Stimulated activated CD8-positive, alpha-beta memory T cell treated with anti-CD3 and anti-CD28 coated beads, Interleukin-15, amount 100 ng/mL, for 24 hours (primary cell): ENCODE measurements around the gene SH3BGRL3.
"Not testable (repeated sequence)": the region's sequence is repeated elsewhere in the genome, so short reads cannot be mapped to it uniquely, and the experiment has no call there.

Source experiments
- DNase-seq: peaks from one replicate; pipeline ENCODE4 v3.0.0-alpha.2; 2020; ENCODE audit warnings: low read depth

Gene SH3BGRL3

DNA sequence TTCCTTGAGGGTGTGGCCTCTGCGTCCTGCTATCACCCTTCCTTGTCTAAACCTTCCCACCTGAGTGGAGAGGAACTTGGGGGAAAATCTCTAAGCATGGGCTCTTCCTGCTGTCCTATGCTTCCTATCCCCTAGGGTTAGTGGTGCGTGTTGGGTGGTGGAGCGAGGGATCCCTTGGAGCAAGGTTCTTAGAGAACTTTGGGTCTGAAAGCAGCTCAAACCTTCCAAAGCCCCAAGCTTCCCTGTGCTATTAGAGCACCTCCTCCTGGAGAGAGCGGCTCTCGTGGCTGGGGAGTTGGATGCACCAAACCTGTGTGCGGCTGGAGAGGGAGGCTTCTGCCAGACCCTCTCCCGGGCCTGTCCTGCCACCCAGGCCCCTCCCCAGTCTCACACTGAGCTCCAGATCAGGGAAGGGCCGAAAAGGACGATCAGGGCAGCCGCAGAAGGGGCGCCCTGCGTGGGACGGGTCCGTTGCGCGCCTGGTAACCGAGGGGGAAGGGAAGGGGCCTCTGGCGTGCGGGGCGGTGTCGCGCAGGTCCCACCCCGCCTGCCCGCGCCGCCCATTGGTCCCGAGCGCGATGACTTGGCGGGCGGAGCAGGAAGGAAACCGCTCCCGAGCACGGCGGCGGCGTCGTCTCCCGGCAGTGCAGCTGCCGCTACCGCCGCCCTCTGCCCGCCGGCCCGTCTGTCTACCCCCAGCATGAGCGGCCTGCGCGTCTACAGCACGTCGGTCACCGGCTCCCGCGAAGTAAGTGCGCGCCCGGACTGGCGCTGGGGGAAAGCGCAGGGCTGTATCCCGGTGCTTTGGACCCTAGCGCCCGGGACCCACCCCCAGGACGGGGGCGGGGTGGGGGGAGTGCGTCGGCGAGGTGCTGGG is at the start of gene SH3BGRL3:
TSS of gene SH3BGRL3 (plus strand) at position 631 of the 877 bp plus-strand sequence. CDS start at position 701, 70 bp downstream.
- peak; percentile 62 for DNase-seq

DNA sequence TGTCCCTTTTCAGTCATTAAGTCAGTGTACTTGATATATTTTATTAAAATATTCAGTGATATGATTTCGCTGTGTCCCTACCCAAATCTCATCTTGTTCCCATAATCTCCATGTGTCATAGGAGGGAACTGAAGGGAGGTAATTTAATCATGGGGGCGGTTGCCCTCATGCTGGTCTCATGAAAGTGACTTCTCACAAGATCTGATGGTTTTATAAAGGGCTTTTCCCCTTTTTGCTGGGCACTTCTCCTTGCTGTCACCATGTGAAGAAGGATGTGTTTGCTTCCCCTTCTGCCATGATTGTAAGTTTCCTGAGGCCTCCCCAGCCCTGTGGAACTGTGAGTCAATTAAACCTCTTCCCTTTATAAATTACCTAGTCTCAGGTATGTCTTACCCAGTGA is 49.2 kb upstream of the SH3BGRL3 start:
- DNase-seq: not testable (repeated sequence)

DNA sequence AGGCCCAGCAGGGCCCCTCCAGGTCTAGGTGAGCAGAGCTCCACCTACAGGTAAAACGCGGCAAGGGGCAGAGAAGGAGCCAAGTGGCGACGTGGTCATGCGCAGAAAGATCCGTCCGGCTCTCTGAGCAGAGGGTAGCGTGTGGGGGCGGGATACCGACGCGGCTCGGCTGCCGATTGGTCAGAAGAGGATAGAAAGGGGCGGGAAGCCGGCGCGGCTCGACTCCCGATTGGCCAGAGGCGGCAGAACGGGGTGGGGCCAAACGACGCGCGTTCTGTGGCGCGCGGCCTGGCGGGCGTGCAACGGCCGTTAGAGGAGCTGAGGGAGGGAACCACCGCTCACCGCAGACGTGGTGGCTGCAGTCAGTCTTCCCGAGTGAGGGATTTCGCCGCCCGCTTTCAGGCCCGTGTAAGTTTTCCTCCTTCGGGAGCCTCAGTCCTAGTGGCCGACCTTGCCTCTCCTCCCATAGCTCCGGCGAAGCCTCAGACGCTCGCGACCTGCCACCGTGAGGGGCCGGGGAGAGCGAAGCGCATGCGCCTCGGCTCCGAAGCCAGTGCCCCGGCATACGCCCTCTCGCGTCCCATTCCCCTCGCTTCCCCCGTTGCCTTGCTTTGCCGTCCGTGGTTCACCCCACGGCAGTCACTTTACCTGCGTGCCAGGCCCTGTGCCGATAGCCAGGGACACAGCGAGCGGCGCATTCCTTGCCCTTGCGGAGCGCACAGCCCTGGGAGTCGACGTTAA is 45.8 kb upstream of the SH3BGRL3 start, which contains the start of gene CEP85:
TSS of gene CEP85 (plus strand) at position 298 of the 741 bp plus-strand sequence. CDS start 5,584 bp downstream, outside the sequence.
- peak; percentile 94 for DNase-seq

DNA sequence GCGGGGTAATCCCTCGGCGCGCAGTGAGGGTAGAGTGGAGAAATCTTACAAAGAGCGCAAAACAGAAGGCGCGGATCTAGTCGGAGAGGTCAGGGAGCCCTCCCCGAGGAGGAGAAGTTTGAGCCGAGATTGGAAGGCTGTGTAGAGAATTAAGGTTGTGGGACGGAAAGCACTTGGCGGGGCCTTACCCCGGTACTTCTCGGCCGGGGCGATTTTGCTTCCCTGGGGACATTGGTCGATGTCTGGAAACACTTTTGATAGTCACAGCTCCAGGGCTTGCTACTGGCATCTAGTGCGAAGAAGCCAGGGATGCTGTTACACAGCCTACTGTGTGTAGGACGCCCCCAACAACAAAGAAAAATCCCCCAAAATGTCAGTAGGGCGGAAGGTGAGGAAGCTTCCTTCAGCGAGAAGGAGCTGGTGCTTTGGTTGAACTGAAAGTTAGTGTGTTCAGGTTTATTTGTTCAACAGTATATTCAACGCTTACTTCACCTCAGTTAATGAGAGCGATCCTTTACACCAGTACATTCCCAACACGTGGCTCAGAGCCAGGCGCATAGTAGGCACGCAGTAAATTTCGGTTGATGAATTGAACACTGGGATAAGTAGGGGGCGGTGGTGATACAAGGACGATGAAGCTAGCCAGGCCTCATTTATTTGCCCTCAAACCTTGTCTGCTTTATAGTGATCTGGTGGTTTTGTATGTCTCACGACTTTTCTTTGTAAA is 45.1 kb upstream of the SH3BGRL3 start:
- DNase-seq: no peak

DNA sequence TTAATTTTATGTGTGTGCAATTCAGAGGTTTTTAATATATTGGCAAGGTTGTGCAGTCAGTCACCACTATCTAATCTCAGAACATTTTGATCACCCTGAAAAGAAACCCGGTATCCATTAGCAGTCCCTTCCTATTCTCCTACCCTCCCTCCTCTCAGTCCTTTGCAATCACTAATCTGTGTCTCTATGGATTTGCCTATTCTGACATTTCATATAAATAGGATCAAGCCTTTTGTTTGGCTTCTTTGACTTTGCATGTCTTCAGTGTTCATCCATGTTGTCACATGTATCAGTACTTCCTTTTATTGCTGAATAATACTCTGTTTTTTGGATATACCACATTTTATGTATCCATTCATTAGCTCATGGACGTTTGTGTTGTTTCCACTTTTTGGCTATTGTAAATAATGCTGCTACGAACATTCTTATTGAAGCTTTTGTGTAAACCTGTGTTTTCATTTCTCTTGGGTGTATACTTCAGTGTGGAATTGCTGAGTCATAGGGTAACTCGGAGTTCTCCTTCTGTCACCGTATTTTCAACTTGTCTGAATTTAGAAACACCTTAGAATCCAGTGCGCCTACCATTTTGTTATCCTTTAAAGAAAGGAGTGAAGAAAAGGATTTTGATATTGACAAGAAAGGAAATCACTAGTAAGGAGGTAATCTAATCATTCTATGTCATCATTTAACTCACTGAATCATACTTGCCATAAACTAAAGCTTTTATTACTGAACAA is 42.5 kb upstream of the SH3BGRL3 start:
- DNase-seq: no peak

DNA sequence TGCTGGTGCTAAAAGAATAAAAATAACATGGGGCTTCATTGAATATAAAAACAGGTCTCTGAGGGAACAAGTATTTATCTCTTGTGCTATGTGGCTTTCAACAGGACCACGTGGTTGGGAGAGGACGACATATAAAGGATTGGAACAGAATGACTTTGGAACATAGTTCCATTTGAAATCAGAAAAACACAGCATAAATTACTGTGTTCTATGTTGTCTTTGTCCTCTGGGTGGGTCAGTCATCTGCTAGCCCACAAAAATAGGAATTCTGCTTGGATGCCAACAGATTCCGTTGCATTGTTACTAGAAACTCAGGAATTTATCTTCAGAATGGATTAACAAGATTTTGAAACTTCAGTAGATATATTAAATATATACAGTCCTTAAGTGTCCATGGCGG is 40.0 kb upstream of the SH3BGRL3 start:
- no peak for DNase-seq

DNA sequence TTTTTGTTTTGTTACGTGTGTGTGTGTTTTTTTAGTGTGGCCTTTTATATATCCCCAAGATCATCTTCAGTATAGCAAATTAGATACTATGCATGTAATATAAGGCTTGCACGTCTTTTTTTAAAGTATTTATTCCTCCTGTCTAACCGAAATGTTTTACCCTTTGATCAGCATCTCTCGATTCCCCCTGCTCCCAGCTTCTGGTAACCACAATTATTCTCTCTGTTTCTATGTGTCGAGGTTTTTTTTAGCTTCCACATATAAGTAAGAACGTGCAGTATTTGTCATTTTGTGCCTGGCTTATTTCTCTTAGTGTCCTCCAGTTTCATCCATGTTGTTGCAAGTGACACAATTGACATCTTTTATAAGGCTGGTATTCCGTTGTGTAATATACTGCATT is 27.2 kb upstream of the SH3BGRL3 start:
- DNase-seq: no peak

DNA sequence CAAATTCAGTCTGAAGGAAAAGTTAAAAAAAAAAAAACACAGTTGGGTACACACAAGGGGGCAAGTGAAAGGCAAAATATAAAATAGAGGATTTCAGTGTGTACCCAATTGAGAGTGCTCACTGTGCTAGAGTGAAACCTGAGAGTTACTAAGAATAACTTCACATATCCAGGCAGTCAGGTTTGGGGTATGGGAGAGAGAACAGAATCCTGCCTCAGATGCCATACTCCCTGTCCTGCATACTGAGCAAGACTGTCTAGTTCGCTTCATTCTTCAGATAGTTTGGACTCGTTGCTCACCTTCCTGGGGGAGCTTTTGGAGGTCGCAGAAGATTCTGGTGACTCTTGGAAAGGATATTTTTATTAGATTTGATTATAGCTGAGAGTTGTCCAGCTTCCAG is 25.5 kb upstream of the SH3BGRL3 start:
- no peak for DNase-seq

DNA sequence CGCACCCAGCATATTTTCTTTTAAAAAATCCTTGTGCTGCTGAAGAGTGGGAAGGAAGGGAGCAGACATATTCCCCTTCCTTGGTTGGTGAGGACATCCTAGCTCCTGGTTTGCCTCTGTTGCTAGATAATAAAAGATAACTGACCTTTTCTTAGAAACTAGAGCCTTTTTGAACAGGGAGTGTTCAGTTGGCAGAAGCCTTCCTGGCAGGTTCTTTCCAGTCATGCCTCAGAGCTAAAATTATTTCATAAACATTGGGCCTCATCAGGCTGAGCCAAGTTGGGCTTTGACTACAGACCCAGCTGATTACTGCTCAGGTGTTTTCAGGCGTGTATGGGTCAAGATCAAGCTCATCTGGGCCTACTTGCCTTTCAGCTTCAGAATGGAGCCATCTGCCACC is 22.7 kb upstream of the SH3BGRL3 start:
- DNase-seq: no peak

DNA sequence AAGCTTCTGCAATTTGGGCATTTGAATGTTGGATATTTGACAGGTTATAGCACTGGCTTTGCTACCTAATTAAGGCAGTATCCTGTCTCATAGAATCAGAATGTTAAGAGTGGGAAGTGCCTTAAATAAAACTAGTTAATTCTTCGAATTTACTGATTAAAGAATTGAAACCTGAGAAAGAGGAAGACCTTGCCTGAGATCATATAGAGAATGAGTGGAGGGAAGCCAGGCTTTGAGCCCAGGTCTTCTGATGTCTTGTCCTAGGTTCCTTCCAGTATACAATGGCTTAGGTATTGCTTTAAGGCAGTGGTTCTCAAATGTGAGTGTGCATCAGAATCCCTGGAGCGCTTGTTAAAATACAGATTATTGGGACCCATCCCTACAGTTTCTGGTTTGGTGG is 20.9 kb upstream of the SH3BGRL3 start:
- DNase-seq: no peak

DNA sequence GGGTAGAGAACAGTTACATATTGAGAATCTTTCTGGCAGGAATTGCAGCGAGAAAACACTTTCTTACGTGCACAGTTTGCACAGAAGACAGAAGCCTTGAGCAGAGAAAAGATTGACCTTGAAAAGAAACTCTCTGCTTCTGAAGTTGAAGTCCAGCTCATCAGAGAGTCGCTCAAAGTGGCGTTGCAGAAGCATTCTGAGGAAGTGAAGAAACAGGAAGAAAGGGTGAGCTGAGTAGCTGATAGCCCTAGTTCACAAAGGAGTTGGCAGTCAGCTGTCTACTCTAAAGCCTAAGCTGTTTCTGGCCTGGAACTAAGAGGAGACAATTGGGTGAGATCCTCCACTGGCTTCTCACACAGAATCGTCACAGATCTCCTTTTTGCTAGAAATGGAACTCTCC is 20.3 kb upstream of the SH3BGRL3 start:
- DNase-seq: no peak

DNA sequence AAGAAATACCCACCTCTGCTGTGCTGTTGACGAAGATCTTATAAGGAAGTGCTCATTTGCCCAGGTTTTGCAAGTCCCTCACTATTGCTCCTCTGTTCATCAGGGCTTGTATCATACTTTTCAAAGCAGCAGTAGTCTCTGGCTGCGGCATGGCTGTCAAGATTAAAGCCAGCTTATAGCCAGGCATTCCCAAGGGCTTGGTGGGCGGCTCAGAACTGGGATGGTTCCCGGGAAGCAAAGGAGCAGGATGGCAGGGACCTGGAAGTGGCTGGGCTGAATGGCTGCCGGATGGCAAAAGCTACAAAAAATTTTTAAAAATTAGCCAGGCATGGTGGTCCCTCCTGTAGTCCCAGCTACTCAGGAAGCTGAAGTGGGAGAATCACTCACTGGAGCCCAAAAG is 16.7 kb upstream of the SH3BGRL3 start:
- no peak for DNase-seq

DNA sequence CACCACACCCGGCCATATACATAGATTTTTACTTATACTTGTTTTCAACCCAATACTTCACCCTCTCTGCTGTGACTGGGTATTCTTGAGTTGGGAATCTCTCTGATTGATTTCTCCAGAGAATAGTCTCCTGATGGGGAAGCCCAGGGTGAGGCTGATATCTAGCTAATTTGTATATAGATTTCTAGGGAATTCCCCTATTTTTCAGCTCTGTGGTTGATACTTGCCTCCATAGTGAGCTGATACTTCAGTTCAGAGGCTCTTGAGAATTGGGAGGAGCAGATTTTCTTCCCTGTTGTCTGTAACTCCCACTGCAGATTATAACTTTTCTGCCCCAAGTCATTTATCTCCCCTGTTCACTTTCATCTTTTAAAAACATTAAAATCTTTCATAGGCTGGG is 14.5 kb upstream of the SH3BGRL3 start:
- DNase-seq: no peak

DNA sequence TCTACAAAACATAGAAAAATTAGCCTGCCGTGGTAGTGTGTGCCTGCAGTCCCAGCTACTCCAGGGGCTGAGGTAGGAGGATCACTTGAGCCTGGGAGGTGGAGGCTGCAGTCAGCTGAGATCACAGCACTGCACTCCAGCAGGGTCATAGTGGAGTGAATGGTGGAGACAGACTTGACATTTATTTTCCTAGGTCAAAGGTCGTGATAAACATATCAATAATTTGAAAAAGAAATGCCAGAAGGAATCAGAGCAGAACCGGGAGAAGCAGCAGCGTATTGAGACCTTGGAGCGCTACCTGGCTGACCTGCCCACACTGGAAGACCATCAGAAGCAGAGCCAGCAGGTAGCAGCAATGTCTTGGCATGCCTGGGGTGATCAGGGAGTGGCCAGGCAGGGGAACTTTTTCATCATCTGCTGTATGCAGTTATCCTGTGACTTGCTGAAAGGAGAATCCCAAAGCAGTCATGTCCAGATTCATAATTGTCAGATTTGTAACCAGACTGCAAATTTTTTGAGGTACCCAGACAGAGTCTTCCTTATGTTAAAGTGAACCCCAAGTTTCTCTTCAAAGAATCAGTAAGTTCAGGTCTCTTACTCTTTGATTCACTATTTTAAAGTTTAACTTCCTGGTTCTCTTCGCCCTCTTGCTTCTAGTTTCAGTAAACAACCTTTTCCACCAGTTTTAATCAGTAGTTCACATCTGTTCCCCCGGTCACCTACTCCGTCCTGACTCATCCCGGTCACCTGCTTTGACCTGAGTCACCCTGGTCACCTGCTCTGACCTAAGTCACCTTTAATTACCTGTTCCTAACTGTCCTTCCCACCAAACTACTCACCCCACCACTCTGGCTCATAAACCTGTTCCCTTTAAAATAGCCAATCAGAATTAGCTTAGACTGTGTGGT is 11.3 kb upstream of the SH3BGRL3 start:
- no peak for DNase-seq

DNA sequence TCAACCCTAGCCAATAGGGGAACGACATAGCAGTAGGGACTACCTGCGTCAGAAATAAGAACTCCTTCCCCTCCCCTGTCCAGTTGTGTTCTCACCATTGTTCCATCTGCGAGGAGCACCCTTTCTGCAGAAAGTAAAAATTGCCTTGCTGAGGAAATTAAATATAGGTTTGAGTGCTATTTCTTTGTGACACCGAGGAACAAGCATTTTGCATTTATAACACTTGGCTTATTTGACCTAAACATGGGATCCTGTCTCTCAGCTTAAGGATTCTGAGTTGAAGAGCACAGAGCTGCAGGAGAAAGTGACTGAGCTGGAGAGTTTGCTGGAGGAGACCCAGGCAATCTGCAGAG is 10.7 kb upstream of the SH3BGRL3 start:
- no peak for DNase-seq

DNA sequence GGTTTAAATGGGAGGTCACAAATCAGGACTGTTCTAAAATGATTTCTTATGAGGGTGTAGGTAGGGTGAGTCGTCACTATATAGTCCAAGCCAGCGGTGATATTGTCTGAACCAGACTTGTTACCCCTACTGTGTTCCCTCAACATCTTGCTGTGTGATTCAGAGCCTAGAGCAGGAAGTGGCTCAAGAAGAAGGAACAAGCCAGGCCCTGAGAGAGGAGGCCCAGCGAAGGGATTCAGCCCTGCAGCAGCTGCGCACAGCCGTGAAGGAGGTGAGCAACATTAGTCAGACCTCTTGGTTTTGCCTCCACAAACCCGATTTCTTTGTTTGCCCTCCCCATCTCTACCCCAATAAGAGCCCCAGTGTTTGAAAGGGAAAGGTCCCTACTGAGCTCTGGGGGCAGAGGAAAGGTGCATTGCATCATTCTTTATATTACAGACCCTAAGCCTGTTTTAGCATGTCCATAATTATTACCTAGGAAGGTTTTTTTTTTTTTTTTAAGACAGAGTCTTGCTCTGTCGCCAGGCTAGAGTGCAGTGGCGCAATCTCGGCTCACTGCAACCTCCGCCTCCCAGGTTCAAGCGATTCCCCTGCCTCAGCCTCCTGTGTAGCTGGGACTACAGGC is 5.0 kb upstream of the SH3BGRL3 start:
- no peak for DNase-seq

DNA sequence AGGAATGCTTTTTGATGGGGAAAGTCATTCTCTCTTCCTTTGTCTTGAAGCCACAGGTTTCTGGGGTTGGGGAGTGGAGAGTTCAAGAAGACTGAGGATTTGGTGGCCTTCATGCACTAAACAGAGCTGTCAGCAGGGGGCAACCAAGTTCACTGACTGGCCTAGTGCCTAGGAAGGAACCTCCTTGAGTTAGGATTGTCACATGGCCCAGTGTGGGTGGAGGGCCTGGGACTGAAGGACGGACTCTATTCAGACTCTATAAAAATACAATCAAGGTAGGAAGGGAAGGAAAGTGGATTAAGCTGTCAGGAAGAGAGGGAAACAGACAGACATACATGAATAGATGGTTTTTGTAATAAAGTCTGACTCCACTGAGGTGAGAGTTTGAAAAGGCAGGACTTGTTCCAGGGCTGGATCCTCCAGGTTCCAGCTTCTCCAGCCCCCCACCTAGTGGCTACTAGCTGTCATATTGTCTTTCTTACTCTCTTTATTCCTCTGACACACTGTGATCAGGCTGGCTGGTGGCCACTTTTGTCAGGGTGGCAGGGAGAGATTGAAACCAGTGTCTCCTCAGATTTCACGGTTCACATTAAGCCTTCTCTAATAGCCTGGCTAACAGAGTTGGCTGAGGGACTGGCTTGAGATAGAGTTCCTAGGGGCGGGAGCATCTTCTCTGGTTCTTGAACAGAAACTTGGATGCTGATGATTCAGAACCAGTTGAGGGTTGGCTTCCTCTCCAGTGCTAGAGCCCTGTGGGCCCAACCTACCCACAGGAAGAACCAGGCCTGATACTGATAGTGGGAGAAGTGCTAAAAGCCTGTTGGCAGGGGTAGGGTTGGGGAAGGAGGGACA is 4.1 kb upstream of the SH3BGRL3 start:
- DNase-seq: no peak

DNA sequence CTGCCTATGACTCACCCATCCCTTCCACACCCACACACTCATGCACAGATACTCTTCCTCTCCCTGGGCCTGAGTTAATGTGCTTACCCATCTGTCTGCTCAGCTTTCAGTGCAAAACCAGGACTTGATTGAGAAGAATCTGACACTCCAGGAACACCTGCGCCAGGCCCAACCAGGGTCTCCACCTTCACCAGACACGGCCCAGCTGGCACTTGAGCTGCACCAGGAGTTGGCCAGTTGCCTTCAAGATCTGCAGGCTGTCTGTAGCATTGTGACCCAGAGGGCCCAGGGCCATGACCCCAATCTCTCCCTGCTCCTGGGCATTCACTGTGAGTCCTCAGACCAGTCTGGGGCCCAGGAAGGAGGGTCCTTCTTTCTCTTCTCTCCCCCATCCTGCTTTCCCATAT is 3.5 kb upstream of the SH3BGRL3 start:
- no peak for DNase-seq

DNA sequence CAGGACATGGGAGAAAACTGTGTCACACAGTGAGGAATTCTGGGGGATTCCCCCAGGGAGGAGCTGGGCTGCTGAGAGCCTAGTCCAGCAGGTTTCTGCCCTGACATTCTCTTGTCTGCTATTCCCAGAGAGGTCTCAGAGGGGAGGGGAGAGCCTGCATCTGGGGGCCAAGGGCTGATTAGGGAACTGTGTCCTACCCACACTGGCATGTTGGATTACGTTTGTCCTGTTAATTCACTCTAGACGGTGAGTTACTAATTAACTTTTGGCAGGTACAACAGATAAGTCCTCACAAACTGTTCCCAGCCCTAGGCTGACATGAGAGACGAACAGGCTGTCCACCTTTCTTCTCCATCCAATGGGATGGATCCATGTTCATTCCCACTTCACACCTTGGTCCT is 2.6 kb upstream of the SH3BGRL3 start:
- DNase-seq: no peak
